Measurements from ENCODE around the gene GABRQ. TPM values are rescaled to one million over a fixed set of nuclear protein-coding genes. Genes with fewer than 3 reads are reported as not detected.

The GABRQ gene
- total RNA-seq, 2 experiments from 2014 or later, result not detected

DNA sequence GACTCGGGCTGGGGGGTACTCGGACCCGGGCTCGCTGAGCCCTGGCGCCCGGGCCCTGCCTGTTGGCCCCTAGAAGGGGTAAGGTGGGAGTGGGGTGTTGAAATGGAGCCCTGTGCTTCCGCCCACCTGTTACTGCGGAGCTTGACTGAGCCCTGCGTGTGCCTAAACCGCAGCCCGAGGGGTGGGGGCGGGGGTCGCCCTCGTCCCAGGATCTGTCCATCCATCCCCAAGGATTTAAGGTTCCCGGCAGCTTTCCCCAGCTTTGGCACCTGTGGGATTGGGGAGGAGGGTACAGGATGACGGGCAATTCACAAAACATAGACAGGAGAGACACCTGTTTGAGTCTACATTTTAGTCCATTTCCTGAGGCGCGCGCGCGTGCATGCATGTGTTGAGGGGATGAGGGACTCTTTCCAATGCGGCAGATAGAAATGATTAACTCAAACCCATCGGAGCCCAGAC, 779 bp downstream of the GABRQ start:
- DNase-seq (ENCODE audit: low spot score), result no peak
- Histone ChIP-seq H4K20me1 (ENCODE audit: insufficient read depth, low read length) (no peaks in the 10 kb centered on the region), H3K9me2 (ENCODE audit: insufficient read depth, low read length) (no peaks in the 10 kb centered on the region), H3K79me2 (ENCODE audit: insufficient read depth, low read depth, low read length) (no peaks in the 10 kb centered on the region), H2AFZ (ENCODE audit: low read length) (no peak overlapping the region), H3K4me2 (ENCODE audit: low read length) (no peak overlapping the region), H3K4me1 (ENCODE audit: insufficient read depth, low read length, poor library complexity, severe bottlenecking) (no peaks in the 10 kb centered on the region), H3K36me3 (ENCODE audit: insufficient read depth, low read length) (no peaks in the 10 kb centered on the region), H3K4me3 (ENCODE audit: low read depth, low read length, poor library complexity, severe bottlenecking) (no peak overlapping the region), H3K27ac (ENCODE audit: low read depth, low read length, poor library complexity, severe bottlenecking) (no peak overlapping the region), H3K9me3 (ENCODE audit: low read length) (no peaks in the 10 kb centered on the region)
- TF ChIP-seq CTCF (conservative IDR thresholded peaks at IDR 0.05; ENCODE audit: low read length), result no peak
- no peak for TF ChIP-seq EZH2phosphoT487 (IDR thresholded peaks at IDR 0.05; ENCODE audit: borderline replicate concordance, low read depth, low read length)
- no TSS peak for BruUV-seq (replicated peaks)
- CTCF ChIA-PET (ENCODE audit: unreplicated experiment), result no interaction called here
- intact Hi-C loops (cut with micrococcal nuclease; ENCODE audit: unreplicated experiment), result loop anchor here (10.0 kb wide), 1 partner anchor 1484 kb away; no protein-coding TSS in a partner anchor
- POLR2A ChIA-PET, result no interaction called here

DNA sequence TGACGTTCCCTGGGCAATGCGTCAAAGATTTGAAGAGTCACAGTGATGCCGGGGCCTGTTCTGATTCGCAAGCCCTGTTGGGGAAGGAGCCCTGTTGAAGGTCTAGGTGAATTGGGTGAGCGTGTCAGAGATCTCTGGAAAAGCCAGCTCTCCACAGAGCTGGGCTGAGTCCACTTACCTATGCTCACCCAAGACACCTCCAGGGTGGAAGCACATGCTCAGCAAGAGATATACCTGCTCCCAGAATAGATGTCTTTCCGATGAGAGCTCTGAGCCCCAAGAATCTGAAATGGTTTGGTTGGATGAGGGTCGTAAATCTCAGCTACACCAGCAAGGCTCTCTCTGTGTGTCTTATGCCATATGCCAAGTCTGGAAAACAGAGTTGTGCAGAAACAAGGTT, 1.7 kb downstream of the GABRQ start:
- no peak for DNase-seq (ENCODE audit: low spot score)
- Histone ChIP-seq H3K36me3 (ENCODE audit: insufficient read depth, low read length) (no peaks in the 10 kb centered on the region), H3K79me2 (ENCODE audit: insufficient read depth, low read depth, low read length) (no peaks in the 10 kb centered on the region), H3K4me3 (ENCODE audit: low read depth, low read length, poor library complexity, severe bottlenecking) (no peak overlapping the region), H3K4me1 (ENCODE audit: insufficient read depth, low read length, poor library complexity, severe bottlenecking) (no peaks in the 10 kb centered on the region), H3K9me3 (ENCODE audit: low read length) (no peaks in the 10 kb centered on the region), H3K4me2 (ENCODE audit: low read length) (no peak overlapping the region), H2AFZ (ENCODE audit: low read length) (no peak overlapping the region), H4K20me1 (ENCODE audit: insufficient read depth, low read length) (no peaks in the 10 kb centered on the region), H3K9me2 (ENCODE audit: insufficient read depth, low read length) (no peaks in the 10 kb centered on the region), H3K27ac (ENCODE audit: low read depth, low read length, poor library complexity, severe bottlenecking) (no peak overlapping the region)
- ChIA-PET POLR2A (no interaction called here), CTCF (ENCODE audit: unreplicated experiment) (no interaction called here)
- BruUV-seq (replicated peaks), result no TSS peak
- no peak for TF ChIP-seq EZH2phosphoT487 (IDR thresholded peaks at IDR 0.05; ENCODE audit: borderline replicate concordance, low read depth, low read length)
- TF ChIP-seq CTCF (conservative IDR thresholded peaks at IDR 0.05; ENCODE audit: low read length), result no peak
- intact Hi-C loops (cut with micrococcal nuclease; ENCODE audit: unreplicated experiment), result loop anchor here (10.0 kb wide), 1 partner anchor 1485 kb away; no protein-coding TSS in a partner anchor

DNA sequence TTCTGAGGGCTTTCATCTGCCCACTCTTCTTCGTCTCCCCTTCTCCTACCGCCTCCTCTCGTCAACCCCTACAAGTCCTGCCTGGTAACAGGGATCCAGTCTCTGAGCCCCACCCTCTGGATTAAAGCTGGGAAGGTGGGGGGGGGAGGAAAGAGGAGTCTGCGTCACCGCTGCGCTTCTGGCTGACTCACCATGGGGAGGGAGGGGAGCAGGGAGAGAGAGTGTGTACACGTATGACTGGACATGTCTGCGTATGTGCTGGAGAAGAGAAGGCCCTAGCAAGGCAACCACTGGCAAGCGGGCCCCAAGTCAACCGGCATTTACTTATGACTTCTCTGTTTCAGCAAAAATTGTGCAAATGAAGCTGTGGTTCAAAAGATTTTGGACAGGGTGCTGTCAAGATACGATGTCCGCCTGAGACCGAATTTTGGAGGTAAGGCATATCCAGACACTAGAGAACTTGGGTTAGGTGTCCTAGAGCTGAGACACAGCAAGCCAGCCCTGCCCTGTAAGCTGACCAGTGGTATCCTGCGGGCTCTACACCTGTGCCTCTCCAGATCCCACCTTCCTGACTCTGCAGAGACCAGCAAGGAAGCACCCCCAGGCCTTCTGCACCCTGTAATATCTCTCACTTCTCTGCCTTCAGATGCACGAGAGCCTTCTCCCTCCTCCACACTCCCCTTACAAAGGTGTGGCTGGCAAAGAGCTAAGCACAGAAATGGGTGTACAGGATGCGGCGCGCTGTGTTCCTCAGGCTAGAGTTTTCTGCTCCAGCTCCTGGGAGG, 2.5 kb downstream of the GABRQ start:
- Histone ChIP-seq H3K9me3 (ENCODE audit: low read length) (no peaks in the 10 kb centered on the region), H4K20me1 (ENCODE audit: insufficient read depth, low read length) (no peaks in the 10 kb centered on the region), H3K36me3 (ENCODE audit: insufficient read depth, low read length) (no peaks in the 10 kb centered on the region), H2AFZ (ENCODE audit: low read length) (no peak overlapping the region), H3K79me2 (ENCODE audit: insufficient read depth, low read depth, low read length) (no peaks in the 10 kb centered on the region), H3K4me2 (ENCODE audit: low read length) (no peak overlapping the region), H3K4me1 (ENCODE audit: insufficient read depth, low read length, poor library complexity, severe bottlenecking) (no peaks in the 10 kb centered on the region), H3K27ac (ENCODE audit: low read depth, low read length, poor library complexity, severe bottlenecking) (no peak overlapping the region), H3K9me2 (ENCODE audit: insufficient read depth, low read length) (no peaks in the 10 kb centered on the region), H3K4me3 (ENCODE audit: low read depth, low read length, poor library complexity, severe bottlenecking) (no peak overlapping the region)
- intact Hi-C loops (cut with micrococcal nuclease; ENCODE audit: unreplicated experiment), result no loop called here
- TF ChIP-seq CTCF (conservative IDR thresholded peaks at IDR 0.05; ENCODE audit: low read length) (no peak), EZH2phosphoT487 (IDR thresholded peaks at IDR 0.05; ENCODE audit: borderline replicate concordance, low read depth, low read length) (no peak)
- ChIA-PET POLR2A (no interaction called here), CTCF (ENCODE audit: unreplicated experiment) (no interaction called here)
- no TSS peak for BruUV-seq (replicated peaks)
- no peak for DNase-seq (ENCODE audit: low spot score)

Data from OCI-LY7 (cell line).